Endothelial cell of umbilical vein (primary cell): Measurements from ENCODE around the gene UTRN. TPM values are rescaled to one million over a fixed set of nuclear protein-coding genes. Genes with fewer than 3 reads are reported as not detected.

Source experiments
- BruUV-seq: library from RNA; stranded (reverse); fragments of 400-500 nt; replicated peaks from 2 replicates; lab custom pipeline; 2021; lab: Mats Ljungman, UMichigan
- CTCF ChIA-PET: fragments of 300-600, 350-600 bp; sonication (Branson Sonifier 250); formaldehyde crosslinking; loops from one replicate; lab custom pipeline; 2021; ENCODE audit warnings: antibody characterized with exemption, inconsistent platforms; lab: Charles Lee
- POLR2A ChIA-PET: fragments of 300-600, 350-600 bp; sonication (Branson Sonifier 250); formaldehyde crosslinking; loops from one replicate; lab custom pipeline; 2021; ENCODE audit warnings: antibody characterized with exemption, inconsistent platforms; lab: Charles Lee
- DNase-seq: peaks from one replicate; pipeline ENCODE4 v3.0.0-alpha.2; 2011; ENCODE audit warnings: low read depth, low spot score
- FAIRE-seq: peaks from 2 replicates; lab custom pipeline; 2011; peaks lifted over from hg19 to GRCh38; lab: Jason Lieb, UNC
- H2AFZ ChIP-seq: 2 replicates; pipeline ENCODE4 v1.6.0; 2012; ENCODE audit warnings: low read depth, low read length, control low read depth, inconsistent platforms
- H3K27ac ChIP-seq: 2 replicates; pipeline ENCODE4 v1.5.1; 2011; ENCODE audit warnings: low read depth, mild to moderate bottlenecking, control low read depth, low read length, moderate library complexity; ENCODE audit not compliant: insufficient read depth
- H3K27me3 ChIP-seq, 2 experiments: 2 replicates each; pipeline versions ENCODE4 v1.6.0 to v1.6.1; 2011; ENCODE audit warnings: low read length in 2 of 2, mixed read lengths in 1 of 2; ENCODE audit not compliant: control insufficient read depth in 2 of 2, insufficient read depth in 2 of 2
- H3K36me3 ChIP-seq, 2 experiments: 2 replicates in 1 of 2; 3 replicates in 1 of 2; pipeline ENCODE4 v1.5.1; 2011; ENCODE audit warnings: low read length in 2 of 2, mild to moderate bottlenecking in 1 of 2, moderate library complexity in 1 of 2; ENCODE audit not compliant: control insufficient read depth in 2 of 2, insufficient read depth in 2 of 2; ENCODE audit errors: extremely low read depth in 1 of 2
- H3K4me1 ChIP-seq: 3 replicates; pipeline ENCODE4 v1.5.1; 2011; ENCODE audit warnings: mild to moderate bottlenecking, low read length; ENCODE audit not compliant: control insufficient read depth, insufficient read depth; ENCODE audit errors: extremely low read depth
- H3K4me2 ChIP-seq: 2 replicates; pipeline ENCODE4 v1.6.1; 2011; ENCODE audit warnings: low read length, control low read depth, mixed read lengths; ENCODE audit not compliant: insufficient read depth
- H3K4me3 ChIP-seq, 3 experiments: fragments of 200-600 bp in 1 of 3; sonication (generic), shearing (Covaris generic) in 1 of 3; replicated peaks in 1 of 3; 2 replicates each; pipeline ENCODE4 v1.5.1; 2011 to 2016; ENCODE audit warnings: control low read depth in 3 of 3, low read length in 3 of 3, mild to moderate bottlenecking in 2 of 3, inconsistent platforms in 1 of 3, low read depth in 1 of 3, moderate library complexity in 1 of 3; ENCODE audit not compliant: insufficient read depth in 1 of 3
- H3K79me2 ChIP-seq: 2 replicates; pipeline ENCODE4 v1.6.0; 2012; ENCODE audit warnings: low read length, inconsistent platforms; ENCODE audit not compliant: control insufficient read depth, insufficient read depth
- H3K9ac ChIP-seq: replicated peaks from 2 replicates; pipeline ENCODE3; 2011; ENCODE audit warnings: low read length, control low read depth; ENCODE audit not compliant: insufficient read depth; ENCODE audit errors: extremely low read depth
- H3K9me1 ChIP-seq: replicated peaks from 3 replicates; pipeline ENCODE4 v1.6.0; 2011; ENCODE audit warnings: mild to moderate bottlenecking, low read length; ENCODE audit not compliant: control insufficient read depth, insufficient read depth; ENCODE audit errors: extremely low read depth
- H3K9me3 ChIP-seq: replicated peaks from 2 replicates; pipeline ENCODE4 v1.5.1; 2012; ENCODE audit warnings: low read length, inconsistent platforms; ENCODE audit not compliant: control insufficient read depth, insufficient read depth
- H4K20me1 ChIP-seq: replicated peaks from 2 replicates; pipeline ENCODE3; 2011; ENCODE audit warnings: mild to moderate bottlenecking, low read length; ENCODE audit not compliant: control insufficient read depth, insufficient read depth; ENCODE audit errors: extremely low read depth
- CTCF ChIP-seq, 2 donors: IDR thresholded peaks; 1 replicate in 1 of 2; 2 replicates in 1 of 2; pipeline ENCODE4 v1.5.1; 2011; ENCODE audit warnings: low read length in 2 of 2, mild to moderate bottlenecking in 2 of 2, moderate library complexity in 2 of 2, control low read depth in 1 of 2, inconsistent platforms in 1 of 2, low read depth in 1 of 2; ENCODE audit not compliant: insufficient read depth in 1 of 2; ENCODE audit errors: extremely low read depth in 1 of 2
- EZH2 ChIP-seq: IDR thresholded peaks from 2 replicates; pipeline ENCODE4 v1.6.1; 2012; ENCODE audit warnings: borderline replicate concordance, low read depth, mild to moderate bottlenecking, moderate library complexity, low read length, inconsistent platforms; ENCODE audit not compliant: severe bottlenecking
- FOS ChIP-seq: IDR thresholded peaks from 2 replicates; pipeline ENCODE4 v1.6.1; 2011; ENCODE audit warnings: mild to moderate bottlenecking, low read length, moderate library complexity, borderline replicate concordance; ENCODE audit not compliant: insufficient read depth
- GATA2 ChIP-seq: IDR thresholded peaks from 2 replicates; pipeline ENCODE4 v1.7.0; 2011; ENCODE audit warnings: low read depth, mild to moderate bottlenecking, moderate library complexity, mixed read lengths, low read length; ENCODE audit not compliant: insufficient read length, insufficient read depth
- JUN ChIP-seq: IDR thresholded peaks from 2 replicates; pipeline ENCODE4 v1.6.1; 2011; ENCODE audit warnings: borderline replicate concordance, low read depth; ENCODE audit not compliant: insufficient read length, insufficient read depth
- MAX ChIP-seq: IDR thresholded peaks from 2 replicates; pipeline ENCODE4 v1.6.1; 2011; ENCODE audit not compliant: insufficient read depth, insufficient read length
- MYC ChIP-seq: IDR thresholded peaks from one replicate; pipeline ENCODE4 v1.6.1; 2011; ENCODE audit warnings: mild to moderate bottlenecking, low read depth, low read length
- POLR2A ChIP-seq: IDR thresholded peaks from 2 replicates; pipeline ENCODE4 v1.6.1; 2012; ENCODE audit warnings: low read depth, mild to moderate bottlenecking, control low read depth, low read length
- POLR2AphosphoS5 ChIP-seq: IDR thresholded peaks from 2 replicates; pipeline ENCODE4 v1.6.1; 2012; ENCODE audit warnings: low read depth, mild to moderate bottlenecking, control low read depth, low read length, moderate library complexity; ENCODE audit not compliant: insufficient read depth
- dilution Hi-C: fragments of 300-500 bp; cut with MboI; formaldehyde crosslinking; loops from one replicate; pipeline ENCODE4 v1.15.0; 2019; ENCODE audit warnings: low sequenced_read_pairs; ENCODE audit not compliant: extremely low pct_ligation_motif_present
- intact Hi-C: fragments of 100-400 bp; cut with micrococcal nuclease; formaldehyde crosslinking; loops from one replicate; pipeline ENCODE4 v1.10.0; 2022
- polyA plus RNA-seq, 4 experiments: library from polyadenylated mRNA; depleted of rRNA in 3 of 4; stranded (reverse) in 3 of 4; unstranded in 1 of 4; fragments of >200 nt; gene quantifications; 2 replicates each; pipeline versions ENCODE4 v1.2.1 to v1.2.3, GENCODE V29; 2011 to 2012; ENCODE audit warnings: missing spikeins in 1 of 4
- total RNA-seq: library from RNA; stranded (reverse); gene quantifications from 2 replicates; pipeline ENCODE4 v1.2.3, GENCODE V29; 2021

UTRN gene
- total and polyA plus RNA-seq, 2 donors (not counting 3 experiments of a cell fraction or from before 2014, with no cell fraction given) = 37.4 to 224 TPM

- CTCF ChIA-PET = interaction anchor here (0.6 kb wide), 1 partner anchor 16 kb away, joined by 3 read pairs; no protein-coding TSS in a partner anchor
- H2AFZ ChIP-seq = no peak overlapping the region
- H3K4me1 ChIP-seq = peaks cover 29% of the 10 kb centered on the region
- peaks cover 2% of the 10 kb centered on the region for H4K20me1 ChIP-seq
- no peaks in the 10 kb centered on the region for H3K9me3 ChIP-seq
- FAIRE-seq (no peak), DNase-seq (no peak)
- no peaks in the 10 kb centered on the region for H3K27me3 ChIP-seq
- intact Hi-C loops = no loop called here
- H3K79me2 ChIP-seq = peaks cover 40% of the 10 kb centered on the region
- BruUV-seq = no TSS peak
- no peak overlapping the region for H3K4me3 ChIP-seq
- no peak overlapping the region for H3K27ac ChIP-seq
- POLR2A ChIA-PET = no interaction called here
- no peak for TF ChIP-seq GATA2
- no peaks in the 10 kb centered on the region for H3K36me3 ChIP-seq
- no peaks in the 10 kb centered on the region for H3K9me1 ChIP-seq
- H3K9ac ChIP-seq = no peak overlapping the region
- H3K4me2 ChIP-seq = no peak overlapping the region
- dilution Hi-C loops = no loop called here
These were observed 46.4 kb downstream of the UTRN start for GRCh38 chr6:144331491-144331969.

GRCh38 chr6:144332177-144332576 is 47.0 kb downstream of the UTRN start:
- Histone ChIP-seq H3K4me2 (no peak overlapping the region), H3K27ac (no peak overlapping the region), H3K4me3 (no peak overlapping the region), H3K4me1 (peaks cover 23% of the 10 kb centered on the region), H4K20me1 (peaks cover 2% of the 10 kb centered on the region), H2AFZ (no peak overlapping the region), H3K9me3 (no peaks in the 10 kb centered on the region), H3K9ac (no peak overlapping the region), H3K79me2 (peaks cover 43% of the 10 kb centered on the region), H3K36me3 (no peaks in the 10 kb centered on the region), H3K9me1 (no peaks in the 10 kb centered on the region), H3K27me3 (no peaks in the 10 kb centered on the region)
- no TSS peak for BruUV-seq
- TF ChIP-seq FOS = no peak
- TF ChIP-seq POLR2AphosphoS5 = no peak
- no peak for TF ChIP-seq EZH2
- no peak for TF ChIP-seq MAX
- no peak for TF ChIP-seq MYC
- TF ChIP-seq JUN = no peak
- no peak for TF ChIP-seq POLR2A
- no peak for TF ChIP-seq CTCF (IDR thresholded peaks at IDR 0.05; ENCODE audit: extremely low read depth in 1 of 2, insufficient read depth in 1 of 2, low read depth in 1 of 2, low read length in 2 of 2)
- no peak for TF ChIP-seq GATA2
- intact Hi-C loops = no loop called here
- DNase-seq (no peak), FAIRE-seq (no peak)
- POLR2A ChIA-PET = no interaction called here
- dilution Hi-C loops = no loop called here
- CTCF ChIA-PET = interaction anchor here (0.6 kb wide), 1 partner anchor 17 kb away, joined by 3 read pairs; no protein-coding TSS in a partner anchor
